Retinal pigment epithelial cell (primary cell): ENCODE results near the gene BGN.

Experiments used
- DNase-seq: peaks from one replicate; pipeline ENCODE4 v3.0.0-alpha.2; 2010; ENCODE audit warnings: low read depth
- H3K4me3 ChIP-seq: 2 replicates; pipeline ENCODE4 v1.5.1; 2011; ENCODE audit warnings: mild to moderate bottlenecking, low read length, control low read depth, moderate library complexity
- TF ChIP-seq, protein P1 (sequence below): conservative IDR thresholded peaks from 2 replicates; pipeline ENCODE4 v1.5.1; 2011; ENCODE audit warnings: low read depth, low read length, control low read depth, inconsistent platforms

BGN gene

GRCh38 chrX:153470411-153471363, 24.1 kb upstream of the BGN start, which contains the start of gene HAUS7:
Gene HAUS7, minus strand, starts transcription at chrX:153470576. Its CDS starts 19 bp downstream, at chrX:153470557.
- peak; percentile 45 for DNase-seq
- TF ChIP-seq, protein P1, sequence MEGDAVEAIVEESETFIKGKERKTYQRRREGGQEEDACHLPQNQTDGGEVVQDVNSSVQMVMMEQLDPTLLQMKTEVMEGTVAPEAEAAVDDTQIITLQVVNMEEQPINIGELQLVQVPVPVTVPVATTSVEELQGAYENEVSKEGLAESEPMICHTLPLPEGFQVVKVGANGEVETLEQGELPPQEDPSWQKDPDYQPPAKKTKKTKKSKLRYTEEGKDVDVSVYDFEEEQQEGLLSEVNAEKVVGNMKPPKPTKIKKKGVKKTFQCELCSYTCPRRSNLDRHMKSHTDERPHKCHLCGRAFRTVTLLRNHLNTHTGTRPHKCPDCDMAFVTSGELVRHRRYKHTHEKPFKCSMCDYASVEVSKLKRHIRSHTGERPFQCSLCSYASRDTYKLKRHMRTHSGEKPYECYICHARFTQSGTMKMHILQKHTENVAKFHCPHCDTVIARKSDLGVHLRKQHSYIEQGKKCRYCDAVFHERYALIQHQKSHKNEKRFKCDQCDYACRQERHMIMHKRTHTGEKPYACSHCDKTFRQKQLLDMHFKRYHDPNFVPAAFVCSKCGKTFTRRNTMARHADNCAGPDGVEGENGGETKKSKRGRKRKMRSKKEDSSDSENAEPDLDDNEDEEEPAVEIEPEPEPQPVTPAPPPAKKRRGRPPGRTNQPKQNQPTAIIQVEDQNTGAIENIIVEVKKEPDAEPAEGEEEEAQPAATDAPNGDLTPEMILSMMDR = peak; percentile 70
- peak within 1 kb of the TSS; percentile 65 for H3K4me3 ChIP-seq

GRCh38 chrX:153471663-153472280, 23.0 kb upstream of the BGN start:
- DNase-seq = no peak

GRCh38 chrX:153473126-153473525, 21.7 kb upstream of the BGN start:
- no peak overlapping the region for H3K4me3 ChIP-seq
- TF ChIP-seq, protein P1 = no peak
- DNase-seq = no peak

More at GRCh38 chrX:153471663-153472280, 23.0 kb upstream of the BGN start:
- TF ChIP-seq, protein P1 = no peak
- H3K4me3 ChIP-seq = no peak overlapping the region

DNA sequence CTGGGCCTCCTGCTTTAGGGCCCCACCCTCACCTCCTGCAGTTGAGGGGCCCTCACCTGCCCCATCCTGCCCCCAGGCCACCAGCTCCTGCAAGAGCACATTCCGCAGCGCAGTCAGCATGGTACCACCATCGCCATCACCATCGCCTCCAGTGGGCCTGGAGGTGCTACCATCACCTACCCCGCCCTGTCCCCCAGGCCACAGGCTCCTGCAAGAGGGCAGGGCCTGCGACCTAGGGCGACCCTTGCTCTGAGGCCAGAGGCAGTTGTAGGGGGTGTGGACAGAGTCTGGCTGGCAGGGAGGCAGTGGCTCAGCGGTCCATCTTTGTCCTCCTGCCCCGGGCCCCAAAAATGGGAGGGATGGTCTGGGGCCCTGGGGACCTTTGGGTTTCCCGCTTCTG, 20.5 kb upstream of the BGN start:
- TF ChIP-seq, protein P1 = no peak
- no peak for DNase-seq
- H3K4me3 ChIP-seq = no peak overlapping the region

GRCh38 chrX:153474718-153475117, 20.1 kb upstream of the BGN start:
- H3K4me3 ChIP-seq = no peak overlapping the region
- DNase-seq = no peak
- TF ChIP-seq, protein P1 = no peak

GRCh38 chrX:153475271-153475670, 19.5 kb upstream of the BGN start:
- TF ChIP-seq, protein P1 = no peak
- no peak for DNase-seq
- no peak overlapping the region for H3K4me3 ChIP-seq
